NCI-H2029 treated with DMSO at 0.1 percent for 48 hours (cell line): ENCODE measurements around the gene RNF217.

Source experiments
- DNase-seq: peaks from one replicate; lab custom pipeline; 2025; lab: John Stamatoyannopoulos, UW

The RNF217 gene

GRCh38 chr6:125138083-125138482, 175.8 kb downstream of the RNF217 start:
- DNase-seq, result no peak

GRCh38 chr6:125140808-125141207, 178.6 kb downstream of the RNF217 start:
- DNase-seq, result no peak
